Measurements from ENCODE around the gene PRTFDC1. TPM values are rescaled to one million over a fixed set of nuclear protein-coding genes. Genes with fewer than 3 reads are reported as not detected.
A peak's percentile ranks its signal among the peaks of the same experiment; 100 is the strongest.
"Not testable (repeated sequence)": the region's sequence is repeated elsewhere in the genome, so short reads cannot be mapped to it uniquely, and the experiment has no call there.

Gene PRTFDC1
- total RNA-seq, 1 donor from 2014 or later, result 15.9 TPM

- no peak for DNase-seq (ENCODE audit: low spot score)
Measured at GRCh38 chr10:24966962-24967481, 14.6 kb upstream of the PRTFDC1 start.

DNA sequence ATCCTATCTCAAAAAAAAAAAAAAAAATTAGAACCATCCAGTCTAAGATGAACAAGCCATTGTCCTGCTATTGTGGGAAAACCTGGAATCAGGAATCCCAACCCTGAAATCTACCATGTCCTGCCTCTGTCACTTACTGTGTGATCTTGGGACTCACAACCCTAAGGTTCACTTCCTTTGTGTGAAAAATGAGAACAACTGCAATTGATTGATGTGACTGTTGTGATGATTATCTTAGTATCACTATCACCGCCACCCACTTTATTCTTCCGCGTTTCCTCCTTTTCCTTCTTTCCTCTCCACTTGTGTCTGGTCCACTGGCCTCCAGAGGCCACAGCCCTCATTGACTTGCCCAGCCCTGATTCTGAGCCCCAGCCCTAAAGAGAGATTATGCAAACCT is 12.6 kb upstream of the PRTFDC1 start:
- no peak for DNase-seq (ENCODE audit: low spot score)

- DNase-seq (ENCODE audit: low spot score), result no peak
Measured at GRCh38 chr10:24963521-24964041, 11.2 kb upstream of the PRTFDC1 start.

GRCh38 chr10:24962995-24963394 is 10.6 kb upstream of the PRTFDC1 start:
- DNase-seq (ENCODE audit: low spot score), result no peak

DNA sequence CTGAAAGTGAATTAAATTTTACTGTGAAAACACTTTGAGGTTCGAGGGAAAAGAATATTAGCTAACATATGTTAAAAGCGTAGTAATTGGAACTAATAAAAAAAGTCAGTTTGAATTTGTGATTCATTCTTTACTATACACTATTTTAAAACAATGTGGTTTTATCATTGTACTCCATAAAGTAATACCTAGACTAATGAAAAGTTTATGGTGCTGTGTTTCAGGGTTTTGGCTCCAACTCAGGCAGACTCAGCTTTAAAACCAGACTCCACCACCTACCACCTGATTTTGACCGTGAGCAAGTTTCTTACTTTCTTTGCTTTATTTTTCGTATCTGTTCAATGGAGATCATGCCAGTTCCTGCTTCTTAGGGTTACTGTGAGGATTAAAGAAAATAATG is 9.2 kb upstream of the PRTFDC1 start:
- DNase-seq (ENCODE audit: low spot score), result no peak

DNA sequence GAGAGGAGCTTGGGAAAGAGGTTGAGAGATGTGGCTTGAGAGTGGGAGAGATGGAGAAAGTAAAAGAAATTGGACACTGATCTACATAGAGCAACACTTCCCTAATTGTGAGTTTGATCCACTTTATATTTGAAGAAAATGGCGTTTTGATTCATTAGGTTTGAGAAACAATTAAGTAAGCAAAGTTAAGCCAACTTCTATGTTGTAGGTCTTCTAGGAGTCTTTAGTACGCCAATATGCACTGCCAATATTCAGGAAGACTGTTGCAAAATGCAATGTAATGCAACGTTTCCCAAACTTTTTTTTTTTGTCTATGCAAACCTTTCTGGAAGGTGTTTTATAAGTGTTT is 7.0 kb upstream of the PRTFDC1 start:
- DNase-seq (ENCODE audit: low spot score), result no peak

DNA sequence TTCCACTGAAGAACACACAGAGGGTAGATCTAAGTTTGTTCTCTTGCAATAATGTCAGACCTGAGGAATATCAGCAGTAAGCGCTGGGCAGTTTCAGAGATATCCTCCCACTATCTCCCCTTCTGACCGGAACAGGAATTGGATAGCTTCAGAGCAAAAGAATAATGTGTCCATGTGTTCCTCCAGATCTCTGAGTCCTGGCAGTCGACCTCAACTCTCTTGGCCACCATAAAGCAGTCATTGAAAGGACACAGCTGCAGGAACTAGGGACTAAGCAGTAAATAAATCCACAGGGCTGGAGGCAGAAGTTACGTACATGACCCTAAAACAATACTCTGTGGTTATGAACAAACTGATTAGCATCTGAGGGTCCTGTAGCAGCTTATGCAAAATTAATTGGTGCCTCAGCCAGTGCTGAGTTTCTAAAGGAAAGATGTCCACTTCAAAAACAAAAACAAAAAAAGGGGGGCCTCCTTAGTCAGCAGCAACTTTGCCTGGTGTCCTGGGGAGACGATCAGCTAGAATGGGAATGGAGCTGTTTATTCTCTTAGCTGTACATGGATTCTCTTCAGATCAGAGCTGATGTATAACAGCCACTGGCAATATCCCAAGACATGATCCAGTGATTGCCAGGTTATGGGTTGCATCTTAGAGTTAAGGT is 6.4 kb upstream of the PRTFDC1 start:
- peak; percentile 49 for DNase-seq (ENCODE audit: low spot score)

DNA sequence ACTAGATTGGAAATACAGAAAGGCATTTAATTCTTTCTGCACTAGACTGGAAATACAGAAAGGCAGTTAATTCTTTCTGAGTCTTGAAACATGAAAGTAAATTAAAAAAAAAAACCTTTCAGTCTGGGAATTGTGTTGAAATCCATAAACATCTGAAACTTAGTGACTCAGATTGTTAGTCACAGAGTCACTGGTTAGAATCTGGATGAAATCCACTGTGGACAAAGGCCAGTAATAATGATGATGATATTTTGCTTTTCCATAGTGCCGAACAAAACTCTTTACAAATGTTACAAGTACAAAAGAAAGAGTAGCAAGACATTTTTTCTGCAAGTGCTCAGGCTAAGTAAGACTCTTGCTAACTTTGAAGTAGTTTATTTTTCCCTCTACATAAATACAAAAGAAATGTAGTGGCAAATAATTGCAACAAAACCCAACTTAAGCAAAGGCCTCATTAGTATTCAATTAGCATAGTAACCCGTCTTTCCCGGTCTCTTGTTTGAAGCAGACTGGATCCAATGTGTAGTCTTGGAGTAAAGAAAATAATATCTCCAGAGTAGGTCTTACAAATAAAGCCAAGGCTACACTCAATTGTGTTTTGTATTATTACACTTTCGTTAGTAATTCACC is 5.8 kb upstream of the PRTFDC1 start:
- peak; percentile 69 for DNase-seq (ENCODE audit: low spot score)

DNA sequence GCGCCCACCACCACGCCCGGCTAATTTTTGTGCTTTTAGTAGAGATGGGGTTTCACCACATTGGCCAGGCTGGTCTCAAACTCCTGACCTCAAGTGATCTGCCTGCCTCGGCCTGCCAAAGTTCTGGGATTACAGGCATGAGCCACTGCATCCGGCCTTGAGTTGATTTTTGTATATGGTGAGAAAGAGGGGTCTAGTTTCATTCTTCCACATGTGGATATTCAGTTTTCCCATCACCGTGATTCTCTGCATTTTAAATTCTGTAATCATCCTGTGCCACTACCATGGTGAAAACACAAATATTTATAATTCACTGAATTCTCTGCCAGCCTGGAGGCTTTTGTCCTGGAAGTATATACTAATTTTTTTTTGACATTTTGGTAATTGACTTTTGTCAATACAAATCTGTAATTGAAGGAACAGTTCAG is 5.2 kb upstream of the PRTFDC1 start:
- DNase-seq (ENCODE audit: low spot score), result not testable (repeated sequence)

DNA sequence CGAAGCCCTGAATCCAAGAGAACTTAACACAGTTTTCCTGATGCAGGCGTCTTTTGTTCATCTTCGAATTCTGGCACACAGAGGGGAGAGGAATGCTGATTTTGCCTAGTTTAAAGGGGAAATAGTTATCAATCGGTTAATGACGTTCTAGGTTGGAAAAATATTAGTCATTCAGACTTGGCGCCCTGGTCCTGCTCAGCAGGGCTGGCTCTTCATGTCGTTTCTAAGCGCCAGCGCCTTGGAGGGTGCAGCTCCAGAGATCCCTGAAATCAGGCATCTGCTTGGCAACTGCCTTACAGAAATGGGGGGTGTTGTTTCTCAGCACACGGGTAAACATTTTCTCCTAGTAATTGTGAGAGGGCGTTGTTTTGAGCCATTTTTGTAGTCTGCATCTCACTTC is 1.3 kb upstream of the PRTFDC1 start:
- DNase-seq (ENCODE audit: low spot score), result no peak

DNA sequence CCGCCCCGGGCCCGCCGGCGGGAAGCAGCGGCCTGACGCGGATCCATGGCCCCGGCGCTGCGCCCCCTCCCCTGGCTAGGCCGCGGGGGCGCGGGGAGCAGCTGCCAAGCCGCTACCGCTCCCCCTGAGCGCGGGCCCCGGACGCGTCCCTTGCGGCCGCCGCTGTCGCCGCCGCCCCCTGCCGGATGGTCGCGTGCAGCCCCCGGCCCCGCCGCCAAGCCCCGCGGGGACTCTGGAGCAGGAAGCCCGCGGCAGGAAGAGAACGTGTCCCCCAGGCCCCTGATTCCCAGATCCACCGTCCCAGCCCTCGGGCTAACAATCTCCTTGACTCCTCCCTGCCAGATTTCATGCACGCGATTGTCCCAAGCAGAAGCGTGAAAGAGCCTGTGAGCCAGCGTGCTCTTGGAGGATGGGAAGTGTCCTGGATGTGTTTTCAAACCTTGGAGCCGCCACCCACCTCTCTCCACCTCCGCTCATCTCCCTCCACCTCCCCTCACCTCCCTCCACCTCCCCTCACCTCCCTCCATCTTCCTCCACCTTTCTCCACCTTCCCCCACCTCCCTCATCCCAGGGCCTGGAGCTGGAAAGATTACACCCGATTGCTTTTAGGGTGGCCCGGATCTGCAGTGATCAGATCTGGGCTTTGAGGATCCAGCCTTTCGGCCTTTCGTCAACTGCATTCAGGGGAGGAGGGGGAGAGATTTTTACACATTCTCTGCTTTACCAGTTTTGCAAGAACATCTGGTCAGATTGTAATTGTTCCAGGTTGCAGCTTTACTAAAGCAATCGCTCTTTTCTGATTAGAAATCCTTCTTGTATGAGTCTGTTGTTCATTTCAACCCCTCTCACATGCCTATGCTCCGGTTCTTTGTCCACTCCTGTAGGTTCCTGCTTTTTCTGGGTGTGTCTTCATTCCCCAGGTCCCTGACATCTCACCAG is 570 bp upstream of the PRTFDC1 start:
- peak; percentile 55 for DNase-seq (ENCODE audit: low spot score)

DNA sequence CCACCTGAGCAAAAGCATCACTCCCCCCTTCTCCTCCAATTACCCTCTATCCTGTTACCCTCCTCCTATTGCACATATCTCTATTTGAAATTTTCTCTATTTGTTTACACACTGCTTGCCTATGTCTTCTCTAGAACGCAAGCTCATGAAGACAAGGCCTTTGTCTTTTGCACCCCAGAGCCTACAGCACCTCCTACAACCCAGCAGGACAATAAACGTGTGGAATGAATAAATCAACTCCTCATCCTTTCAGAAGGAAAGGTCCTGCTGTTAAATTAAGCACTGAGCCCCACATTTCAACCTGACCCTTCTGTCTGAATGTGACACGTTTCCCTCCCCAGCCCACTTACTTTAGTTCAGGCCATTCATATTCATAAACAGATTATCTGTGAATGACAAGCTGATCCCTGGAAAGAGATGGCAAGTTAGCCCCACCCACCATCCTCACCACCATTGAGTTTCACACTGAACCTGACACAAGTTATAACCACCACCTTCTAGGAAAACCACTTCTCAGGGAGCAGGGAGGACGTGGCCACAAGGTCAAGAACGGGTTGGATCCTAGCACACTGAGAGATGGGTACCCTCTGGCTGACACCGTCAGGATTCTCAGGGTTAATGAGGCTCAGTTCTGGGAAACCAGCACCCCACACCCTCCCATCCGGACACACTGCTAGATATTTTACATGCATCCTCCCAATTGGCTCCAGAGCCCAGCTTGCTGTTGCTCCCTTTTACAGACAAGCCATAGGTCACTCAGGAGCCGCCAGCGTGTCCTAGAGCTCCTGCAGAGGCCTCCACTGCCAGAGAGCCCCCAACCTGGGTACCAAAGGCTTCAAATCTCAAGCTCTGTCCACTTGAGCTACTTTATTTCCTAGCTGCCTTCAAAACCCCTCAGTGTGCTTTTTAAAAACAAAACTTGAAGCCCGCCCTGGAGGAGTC is 934 bp downstream of the PRTFDC1 start:
- DNase-seq (ENCODE audit: low spot score), result peak; percentile 54

- DNase-seq (ENCODE audit: low spot score), result no peak
Measured at GRCh38 chr10:24950439-24950838, 2.0 kb downstream of the PRTFDC1 start.

- DNase-seq (ENCODE audit: low spot score), result no peak
Measured at GRCh38 chr10:24949616-24950015, 2.8 kb downstream of the PRTFDC1 start.

GRCh38 chr10:24947304-24948097 is 4.9 kb downstream of the PRTFDC1 start:
- DNase-seq (ENCODE audit: low spot score), result no peak

GRCh38 chr10:24944512-24945255 is 7.7 kb downstream of the PRTFDC1 start:
- DNase-seq (ENCODE audit: low spot score), result peak; percentile 93

- no peak for DNase-seq (ENCODE audit: low spot score)
Measured at GRCh38 chr10:24938525-24938924, 13.9 kb downstream of the PRTFDC1 start.

- DNase-seq (ENCODE audit: low spot score), result no peak
Measured at GRCh38 chr10:24938076-24938475, 14.3 kb downstream of the PRTFDC1 start.

Measured in umbilical cord (tissue), 2 donors.